IMR-90 (cell line): ENCODE results near the gene SKA3. TPM values are rescaled to one million over a fixed set of nuclear protein-coding genes. Genes with fewer than 3 reads are reported as not detected.

ENCODE experiments used
- ATAC-seq: fragments of 200-7000 bp; cut with Tn5 transposase; 2 replicates; pipeline ENCODE4 v1.9.1; 2020; ENCODE audit warnings: low read depth, mild to moderate bottlenecking, moderate library complexity
- Bru-seq: library from RNA; stranded (reverse); fragments of 400-500 nt; gene quantifications from one replicate; lab custom pipeline; 2021; lab: Mats Ljungman, UMichigan
- BruChase-seq, 2 experiments: library from RNA; stranded (reverse); fragments of 400-500 nt; gene quantifications; one replicate each; lab custom pipeline; 2021; lab: Mats Ljungman, UMichigan
- BruUV-seq: library from RNA; stranded (reverse); fragments of 400-500 nt; replicated peaks from 2 replicates; lab custom pipeline; 2021; lab: Mats Ljungman, UMichigan
- CTCF ChIA-PET: fragments of 300-600 bp; formaldehyde crosslinking; extraction: SDS; loops from one replicate; lab custom pipeline; 2021; ENCODE audit warnings: antibody characterized with exemption; lab: Yijun Ruan, JAX
- POLR2A ChIA-PET: fragments of 300-600 bp; sonication (Branson Sonifier 250); formaldehyde crosslinking; loops from one replicate; lab custom pipeline; 2022; ENCODE audit warnings: antibody characterized with exemption; ENCODE audit not compliant: unreplicated experiment; lab: Charles Lee
- DNase-seq: peaks from one replicate; pipeline ENCODE4 v3.0.0; 2013
- H2AFZ ChIP-seq: replicated peaks from 2 replicates; pipeline ENCODE3; 2013; ENCODE audit warnings: low read length, mild to moderate bottlenecking; ENCODE audit not compliant: poor library complexity
- H2AK5ac ChIP-seq: 2 replicates; pipeline ENCODE4 v1.6.1; 2013; ENCODE audit warnings: low read depth, low read length, inconsistent platforms
- H2AK9ac ChIP-seq: replicated peaks from 2 replicates; pipeline ENCODE3; 2013; ENCODE audit warnings: mild to moderate bottlenecking, low read depth, low read length, moderate library complexity; ENCODE audit not compliant: poor library complexity
- H2BK120ac ChIP-seq: 2 replicates; pipeline ENCODE4 v1.6.1; 2013; ENCODE audit warnings: low read depth, low read length, inconsistent platforms
- H2BK15ac ChIP-seq: 3 replicates; pipeline ENCODE4 v1.6.1; 2013; ENCODE audit warnings: low read depth, low read length, inconsistent platforms
- H2BK20ac ChIP-seq: 2 replicates; pipeline ENCODE4 v1.6.1; 2013; ENCODE audit warnings: low read depth, mild to moderate bottlenecking, inconsistent platforms, low read length, moderate library complexity
- H2BK5ac ChIP-seq: 2 replicates; pipeline ENCODE4 v1.6.1; 2013; ENCODE audit warnings: mild to moderate bottlenecking, low read depth, low read length, inconsistent platforms; ENCODE audit not compliant: poor library complexity, severe bottlenecking
- H3K14ac ChIP-seq: replicated peaks from 2 replicates; pipeline ENCODE4 v1.6.1; 2013; ENCODE audit warnings: low read depth, low read length, inconsistent platforms
- H3K18ac ChIP-seq: 2 replicates; pipeline ENCODE4 v1.6.1; 2013; ENCODE audit warnings: low read depth, low read length, control low read depth
- H3K23ac ChIP-seq: 2 replicates; pipeline ENCODE4 v1.6.1; 2013; ENCODE audit warnings: low read depth, low read length, inconsistent platforms
- H3K27ac ChIP-seq: 2 replicates; pipeline ENCODE4 v1.5.1; 2013; ENCODE audit warnings: mild to moderate bottlenecking, control low read depth, low read length; ENCODE audit not compliant: insufficient read depth
- H3K27me3 ChIP-seq: 2 replicates; pipeline ENCODE4 v1.6.1; 2013; ENCODE audit warnings: low read length; ENCODE audit not compliant: control insufficient read depth, insufficient read depth
- H3K36me3 ChIP-seq: 2 replicates; pipeline ENCODE4 v1.6.1; 2013; ENCODE audit warnings: low read length, mixed read lengths; ENCODE audit not compliant: control insufficient read depth, insufficient read depth
- H3K4ac ChIP-seq: 2 replicates; pipeline ENCODE4 v1.6.1; 2013; ENCODE audit warnings: low read depth, low read length, inconsistent platforms
- H3K4me1 ChIP-seq: 2 replicates; pipeline ENCODE4 v1.6.1; 2013; ENCODE audit warnings: low read length, mixed read lengths; ENCODE audit not compliant: control insufficient read depth, insufficient read depth
- H3K4me2 ChIP-seq: 2 replicates; pipeline ENCODE4 v1.6.1; 2013; ENCODE audit warnings: low read depth, mild to moderate bottlenecking, control low read depth, low read length, moderate library complexity
- H3K4me3 ChIP-seq: 2 replicates; pipeline ENCODE4 v1.5.1; 2013; ENCODE audit warnings: low read depth, mild to moderate bottlenecking, control low read depth, low read length, moderate library complexity; ENCODE audit not compliant: insufficient read depth
- H3K56ac ChIP-seq: 2 replicates; pipeline ENCODE4 v1.6.1; 2013; ENCODE audit warnings: low read length, inconsistent platforms; ENCODE audit not compliant: insufficient read depth; ENCODE audit errors: extremely low read depth
- H3K79me1 ChIP-seq, 2 experiments: 2 replicates each; pipeline ENCODE4 v1.6.1; 2013; ENCODE audit warnings: low read length in 2 of 2, inconsistent platforms in 1 of 2, low read depth in 1 of 2
- H3K9ac ChIP-seq: 2 replicates; pipeline ENCODE4 v1.6.1; 2013; ENCODE audit warnings: low read depth, low read length, control low read depth
- H3K9me1 ChIP-seq: 2 replicates; pipeline ENCODE4 v1.6.1; 2013; ENCODE audit warnings: low read length, inconsistent platforms; ENCODE audit not compliant: insufficient read depth
- H3K9me3 ChIP-seq: 2 replicates; pipeline ENCODE4 v1.6.1; 2013; ENCODE audit warnings: low read length; ENCODE audit not compliant: control insufficient read depth, insufficient read depth
- H4K20me1 ChIP-seq: 2 replicates; pipeline ENCODE4 v1.6.1; 2013; ENCODE audit warnings: low read length, inconsistent platforms; ENCODE audit not compliant: insufficient read depth
- H4K5ac ChIP-seq: 2 replicates; pipeline ENCODE4 v1.6.1; 2013; ENCODE audit warnings: mild to moderate bottlenecking, low read depth, low read length, control low read depth
- H4K8ac ChIP-seq, 2 experiments: 2 replicates each; pipeline ENCODE4 v1.6.1; 2013; ENCODE audit warnings: low read depth in 2 of 2, low read length in 2 of 2, control low read depth in 1 of 2, inconsistent platforms in 1 of 2
- H4K91ac ChIP-seq: 2 replicates; pipeline ENCODE4 v1.6.1; 2013; ENCODE audit warnings: low read depth, low read length, inconsistent platforms; ENCODE audit not compliant: insufficient read depth
- CEBPB ChIP-seq: IDR thresholded peaks from 2 replicates; pipeline ENCODE4 v1.6.1; 2012; ENCODE audit warnings: low read depth, low read length, improper control_type of control experiment
- MAFK ChIP-seq: IDR thresholded peaks from 2 replicates; pipeline ENCODE4 v1.6.1; 2012; ENCODE audit warnings: low read depth, low read length, improper control_type of control experiment
- MXI1 ChIP-seq: IDR thresholded peaks from 2 replicates; pipeline ENCODE4 v1.6.1; 2012; ENCODE audit warnings: low read depth, mild to moderate bottlenecking, low read length, moderate library complexity, borderline replicate concordance
- POLR2A ChIP-seq: IDR thresholded peaks from 2 replicates; pipeline ENCODE4 v1.6.1; 2012; ENCODE audit warnings: mild to moderate bottlenecking, low read depth, low read length
- RAD21 ChIP-seq: IDR thresholded peaks from 2 replicates; pipeline ENCODE4 v1.6.1; 2012; ENCODE audit warnings: low read length, improper control_type of control experiment
- RFX5 ChIP-seq: IDR thresholded peaks from 2 replicates; pipeline ENCODE4 v1.8.0; 2012; ENCODE audit warnings: low read depth, mild to moderate bottlenecking, low read length, moderate library complexity
- SMC3 ChIP-seq: fragments of 150-350 bp; IDR thresholded peaks from 2 replicates; pipeline ENCODE4 v1.6.1; 2016; ENCODE audit warnings: low read depth, mild to moderate bottlenecking, antibody characterized with exemption, low read length, moderate library complexity
- WGBS, 2 experiments: methylation state at CpG; one replicate each; pipeline versions ENCODE4 v1.1.5 to v1.1.7; 2013; ENCODE audit warnings: missing lambda C conversion rate in 2 of 2; ENCODE audit not compliant: insufficient read length in 1 of 2; ENCODE audit errors: extremely low coverage in 2 of 2; 5-methylcytosine and 5-hydroxymethylcytosine counted together
- dilution Hi-C: fragments of 300-500 bp; cut with HindIII; formaldehyde crosslinking; loops from one replicate; pipeline ENCODE4 v1.14.3; 2018; ENCODE audit warnings: low sequenced_read_pairs; ENCODE audit not compliant: unreplicated experiment
- in situ Hi-C: fragments of 300-500 bp; cut with MboI; formaldehyde crosslinking; loops from 3 replicates; pipeline ENCODE4 v1.14.3; 2019; ENCODE audit warnings: low sequenced_read_pairs, inconsistent platforms, mixed read lengths
- intact Hi-C: fragments of 100-400 bp; cut with micrococcal nuclease; formaldehyde crosslinking; loops from 2 replicates; pipeline ENCODE4 v1.10.0; 2022
- long read RNA-seq: library from polyadenylated mRNA; unstranded; transcript quantifications from one replicate; pipeline ENCODE4 v2.0.0, GENCODE V29; 2021; ENCODE audit not compliant: unreplicated experiment
- polyA plus RNA-seq, 3 experiments: library from polyadenylated mRNA; depleted of rRNA; stranded (reverse); fragments of >200 nt; gene quantifications; 2 replicates each; pipeline ENCODE4 v1.2.3, GENCODE V29; 2012; ENCODE audit warnings: low replicate concordance in 1 of 3
- total RNA-seq: library from RNA; depleted of rRNA; stranded (reverse); fragments of >200 nt; gene quantifications from 2 replicates; pipeline ENCODE4 v1.2.3, GENCODE V29; 2012; rRNA removed

SKA3 gene
- 15.6 and 24.4 TPM in 2 replicates for total RNA-seq
- polyA plus RNA-seq (2012; rRNA removed): 11.6 and 11.7 TPM in 2 replicates
- polyA plus RNA-seq (2012; cell fraction: cytosol; rRNA removed): 2.0 and 3.5 TPM in 2 replicates
- 1.1 and 3.9 TPM in 2 replicates for polyA plus RNA-seq (2012; cell fraction: nucleus; rRNA removed; ENCODE audit: low replicate concordance)
- Bru-seq, nascent RNA: percentile 49 among the genes with signal in this experiment
- percentile 44 among the genes with signal in this experiment for BruChase-seq, experiment 1, labeled RNA remaining after a 6-hour chase
- percentile 43 among the genes with signal in this experiment for BruChase-seq, experiment 2, labeled RNA remaining after a 2-hour chase
- long read RNA-seq, partial matches to known transcripts: 0 of 5 reads
- long read RNA-seq, other reads (novel, unspliced or antisense): 4 of 5 reads

GRCh38 chr13:21176215-21176981 lies at the start of gene SKA3, which contains the start of gene MRPL57:
SKA3 (minus strand) TSS chr13:21176552; CDS start chr13:21176477, 75 bp downstream.
MRPL57 (plus strand) TSS chr13:21176658; CDS start chr13:21176917, 259 bp downstream.
- H3K79me1 ChIP-seq: peaks cover 15 to 28% of the 10 kb centered on the region in 2 experiments
- H3K9me3 ChIP-seq: no peaks in the 10 kb centered on the region
- peak within 1 kb of the TSS; percentile 98 for H3K23ac ChIP-seq
- H2AFZ ChIP-seq: peak within 1 kb of the TSS; percentile 91
- H3K4ac ChIP-seq: peak within 1 kb of the TSS; percentile 83
- no peaks in the 10 kb centered on the region for H3K27me3 ChIP-seq
- peak within 1 kb of the TSS; percentile 84 for H3K4me2 ChIP-seq
- peak within 1 kb of the TSS; percentile 93 for H3K14ac ChIP-seq
- H2AK9ac ChIP-seq: peak within 1 kb of the TSS; percentile 89
- dilution Hi-C loops: no loop called here
- DNase-seq (peak; percentile 91), ATAC-seq (peak; percentile 91)
- H2BK20ac ChIP-seq: peak within 1 kb of the TSS; percentile 21; the same call in 1 of the 2 replicates
- BruUV-seq: no TSS peak
- 3% methylated on average over 60 of the region's 93 CpGs; no CpG with 5 or more reads in 1 of the 2 experiments for WGBS, 2 experiments
- no peaks in the 10 kb centered on the region for H4K20me1 ChIP-seq
- TF ChIP-seq SMC3: 0 out of 2 replicates have a peak, but pooled peaks have one; percentile 2
- peak; percentile 61; the same call in 1 of the 2 replicates for TF ChIP-seq CEBPB
- TF ChIP-seq MXI1: peak; percentile 99
- TF ChIP-seq MAFK: no peak
- no peak for TF ChIP-seq RFX5
- peak; percentile 85 for TF ChIP-seq POLR2A
- TF ChIP-seq RAD21: 0 out of 2 replicates have a peak, but pooled peaks have one; percentile 18
- ChIA-PET POLR2A (interaction anchor here (0.6 kb wide), 1 partner anchor 107 kb away, joined by 3 read pairs; no protein-coding TSS in a partner anchor), CTCF (interaction anchor here (0.5 to 1.4 kb wide), 2 partner anchors 233 to 439 kb away, joined by 3 to 4 read pairs; no protein-coding TSS in a partner anchor)
- H2BK120ac ChIP-seq: peak within 1 kb of the TSS; percentile 25; the same call in 1 of the 2 replicates
- peaks cover 6% of the 10 kb centered on the region; the same call in 1 of the 2 replicates for H3K9me1 ChIP-seq
- H3K4me3 ChIP-seq: peak within 1 kb of the TSS; percentile 87
- H3K56ac ChIP-seq: peak within 1 kb of the TSS; percentile 62
- intact Hi-C loops: loop anchor here (2.0 kb wide), 2 partner anchors 122 to 234 kb away; no protein-coding TSS in a partner anchor
- H3K4me1 ChIP-seq: 0 out of 2 replicates have a peak, but pooled peaks cover 2% of the 10 kb centered on the region
- H4K5ac ChIP-seq: peak within 1 kb of the TSS; percentile 50; the same call in 1 of the 2 replicates
- H4K91ac ChIP-seq: peak within 1 kb of the TSS; percentile 52
- peak within 1 kb of the TSS; percentile 87 for H3K27ac ChIP-seq
- peak within 1 kb of the TSS; percentile 82 for H2BK5ac ChIP-seq
- in situ Hi-C loops: loop anchor here (10.0 kb wide), 1 partner anchor 298 kb away; no protein-coding TSS in a partner anchor
- H3K36me3 ChIP-seq: no peaks in the 10 kb centered on the region
- H4K8ac ChIP-seq: peak within 1 kb of the TSS; percentile 36 to 78
- H3K18ac ChIP-seq: no peak within 1 kb of the TSS
- H2AK5ac ChIP-seq: peak within 1 kb of the TSS; percentile 63
- H2BK15ac ChIP-seq: no peak within 1 kb of the TSS
- peak within 1 kb of the TSS; percentile 88 for H3K9ac ChIP-seq
